Activated CD4-positive, alpha-beta T cell treated with anti-CD3 and anti-CD28 coated beads for 36 hours (primary cell): Measurements from ENCODE around the gene TOR2A. TPM values are rescaled to one million over a fixed set of nuclear protein-coding genes. Genes with fewer than 3 reads are reported as not detected.

Experiments
- ATAC-seq: fragments of 200-7000 bp; cut with Tn5 transposase; one replicate; pipeline ENCODE4 v1.10.0; 2021; ENCODE audit warnings: mild to moderate bottlenecking, moderate library complexity
- CTCF ChIA-PET: fragments of 350-600 bp; sonication (Branson Sonifier 250); formaldehyde crosslinking; loops from one replicate; lab custom pipeline; 2021; ENCODE audit warnings: antibody characterized with exemption; lab: Charles Lee
- POLR2A ChIA-PET: fragments of 350-600 bp; sonication (Branson Sonifier 250); formaldehyde crosslinking; loops from one replicate; lab custom pipeline; 2021; ENCODE audit warnings: antibody characterized with exemption, inconsistent platforms; lab: Charles Lee
- DNase-seq: peaks from one replicate; pipeline ENCODE4 v3.0.0-alpha.2; 2020
- H3K27ac Mint-ChIP-seq: one replicate; pipeline ENCODE4 v1.8.0; 2021; ENCODE audit warnings: mixed read lengths
- H3K27me3 Mint-ChIP-seq: one replicate; pipeline ENCODE4 v1.8.0; 2021; ENCODE audit warnings: mixed read lengths
- H3K36me3 Mint-ChIP-seq: one replicate; pipeline ENCODE4 v1.8.0; 2021; ENCODE audit warnings: low read depth, mixed read lengths
- H3K4me1 Mint-ChIP-seq: one replicate; pipeline ENCODE4 v1.8.0; 2021; ENCODE audit warnings: mixed read lengths
- H3K4me3 Mint-ChIP-seq: one replicate; pipeline ENCODE4 v1.8.0; 2021; ENCODE audit warnings: mild to moderate bottlenecking, moderate library complexity, mixed read lengths
- H3K9me3 Mint-ChIP-seq: one replicate; pipeline ENCODE4 v1.8.0; 2021; ENCODE audit warnings: low read depth, mixed read lengths
- intact Hi-C, 2 experiments: fragments of 100-400 bp; cut with DNase I in 1 of 2; cut with micrococcal nuclease in 1 of 2; formaldehyde crosslinking; loops; one replicate each; pipeline versions ENCODE4 v1.14.2 to v1.15.1; 2022 to 2024; cut with DNase I, micrococcal nuclease
- total RNA-seq, 2 experiments: library from RNA; stranded (reverse); gene quantifications; one replicate each; pipeline ENCODE4 v1.2.3, GENCODE V29; 2021

The TOR2A gene
- total RNA-seq, 2 experiments from 2014 or later, result 11.3 to 14.0 TPM

- no peaks in the 10 kb centered on the region for H3K36me3 Mint-ChIP-seq
Observed at GRCh38 chr9:127717766-127718165, 17.3 kb downstream of the TOR2A start.

GRCh38 chr9:127716412-127716811 is 18.7 kb downstream of the TOR2A start:
- POLR2A ChIA-PET, result interaction anchor here (1.0 to 1.2 kb wide), 2 partner anchors 19 to 77 kb away, joined by 3 to 6 read pairs; partner anchors contain the start of gene TOR2A
- CTCF ChIA-PET, result interaction anchor here (0.7 to 2.6 kb wide), 4 partner anchors 19 to 203 kb away, joined by 3 to 14 read pairs (median 4); partner anchors contain the start of genes CDK9, ENG and TOR2A
- intact Hi-C loops, result loop anchor here (5.0 kb wide), 3 partner anchors 214 to 799 kb away; partner anchors contain the start of genes COQ4 (in 1 of the 2) and TRUB2 (in 1 of the 2)
- Mint-ChIP-seq H3K4me1 (peaks cover 23% of the 10 kb centered on the region), H3K9me3 (no peaks in the 10 kb centered on the region), H3K36me3 (peaks cover 3% of the 10 kb centered on the region), H3K4me3 (peak overlapping the region; percentile 92), H3K27ac (peak overlapping the region; percentile 97), H3K27me3 (no peaks in the 10 kb centered on the region)
- ATAC-seq (no peak), DNase-seq (no peak)

More at GRCh38 chr9:127717766-127718165, 17.3 kb downstream of the TOR2A start:
- ChIA-PET CTCF (interaction anchor here (0.6 to 1.1 kb wide), 4 partner anchors 11 to 139 kb away, joined by 3 to 4 read pairs (median 3); no protein-coding TSS in a partner anchor), POLR2A (no interaction called here)
- H3K9me3 Mint-ChIP-seq, result no peaks in the 10 kb centered on the region
- H3K27me3 Mint-ChIP-seq, result no peaks in the 10 kb centered on the region
- H3K27ac Mint-ChIP-seq, result no peak overlapping the region
- intact Hi-C loops, result loop anchor here (5.0 kb wide), 3 partner anchors 215 to 800 kb away; partner anchors contain the start of genes COQ4 (in 1 of the 2) and TRUB2 (in 1 of the 2)
- peaks cover 20% of the 10 kb centered on the region for H3K4me1 Mint-ChIP-seq
- no peak for DNase-seq
- ATAC-seq, result no peak
- H3K4me3 Mint-ChIP-seq, result no peak overlapping the region

- Mint-ChIP-seq H3K9me3 (no peaks in the 10 kb centered on the region), H3K27me3 (no peaks in the 10 kb centered on the region), H3K36me3 (peaks cover 3% of the 10 kb centered on the region), H3K27ac (peak within 1 kb of the TSS; percentile 97), H3K4me3 (peak within 1 kb of the TSS; percentile 92), H3K4me1 (peaks cover 25% of the 10 kb centered on the region)
- ChIA-PET POLR2A (interaction anchor here (0.5 to 1.3 kb wide), 4 partner anchors 19 to 264 kb away, joined by 3 to 6 read pairs (median 3); partner anchors contain the start of genes LRSAM1 and TOR2A), CTCF (interaction anchor here (0.7 to 2.6 kb wide), 5 partner anchors 19 to 389 kb away, joined by 3 to 14 read pairs (median 4); partner anchors contain the start of genes CDK9 and TOR2A)
- intact Hi-C loops, result loop anchor here (1.0 to 5.0 kb wide), 15 partner anchors 16 to 798 kb away; partner anchors contain the start of genes TOR2A (in 2 of the 2), COQ4 (in 1 of the 2), FPGS (in 1 of the 2) and LRSAM1 (in 1 of the 2)
- peak; percentile 97 for ATAC-seq
- peak; percentile 99 for DNase-seq
Observed at GRCh38 chr9:127715470-127716337, 19.4 kb downstream of the TOR2A start, which contains the start of the genes PTRH1 and TTC16. Gene PTRH1 (minus strand): TSS chr9:127715663. CDS start chr9:127715639, 24 bp downstream. Gene TTC16 (plus strand): TSS chr9:127716079. CDS start chr9:127716146, 67 bp downstream.

- CTCF ChIA-PET, result interaction anchor here (1.1 to 2.6 kb wide), 4 partner anchors 20 to 206 kb away, joined by 3 to 14 read pairs (median 4); partner anchors contain the start of gene TOR2A
Observed at GRCh38 chr9:127714951-127715469, 20.1 kb downstream of the TOR2A start.

GRCh38 chr9:127714020-127714750 is 20.9 kb downstream of the TOR2A start:
- Mint-ChIP-seq H3K4me1 (peaks cover 17% of the 10 kb centered on the region), H3K9me3 (no peaks in the 10 kb centered on the region), H3K27ac (peak overlapping the region; percentile 25), H3K36me3 (peaks cover 3% of the 10 kb centered on the region), H3K4me3 (peak overlapping the region; percentile 92), H3K27me3 (no peaks in the 10 kb centered on the region)
- ChIA-PET POLR2A (interaction anchor here (1.3 kb wide), 1 partner anchor 262 kb away, joined by 3 read pairs; the partner anchor contains the start of gene LRSAM1), CTCF (interaction anchor here (1.1 to 1.6 kb wide), 3 partner anchors 10 to 207 kb away, joined by 4 read pairs; no protein-coding TSS in a partner anchor)
- intact Hi-C loops, result no loop called here
- DNase-seq, result no peak
- ATAC-seq, result no peak

More at GRCh38 chr9:127714951-127715469, 20.1 kb downstream of the TOR2A start:
- Mint-ChIP-seq H3K27me3 (no peaks in the 10 kb centered on the region), H3K4me1 (peaks cover 22% of the 10 kb centered on the region), H3K36me3 (peaks cover 3% of the 10 kb centered on the region), H3K4me3 (peak overlapping the region; percentile 92), H3K27ac (peak overlapping the region; percentile 97), H3K9me3 (no peaks in the 10 kb centered on the region)
- intact Hi-C loops, result loop anchor here (1.0 to 5.0 kb wide), 15 partner anchors 16 to 798 kb away; partner anchors contain the start of genes TOR2A (in 2 of the 2), COQ4 (in 1 of the 2), FPGS (in 1 of the 2) and LRSAM1 (in 1 of the 2)
- POLR2A ChIA-PET, result interaction anchor here (1.2 to 1.3 kb wide), 2 partner anchors 20 to 263 kb away, joined by 3 to 6 read pairs; partner anchors contain the start of genes LRSAM1 and TOR2A
- ATAC-seq (peak; percentile 13), DNase-seq (peak; percentile 36)

GRCh38 chr9:127712867-127713266 is 22.2 kb downstream of the TOR2A start:
- ATAC-seq, result no peak
- ChIA-PET POLR2A (no interaction called here), CTCF (interaction anchor here (0.7 to 1.6 kb wide), 2 partner anchors 8 to 176 kb away, joined by 4 read pairs; no protein-coding TSS in a partner anchor)
- no peaks in the 10 kb centered on the region for H3K27me3 Mint-ChIP-seq
- intact Hi-C loops, result no loop called here
- H3K36me3 Mint-ChIP-seq, result peaks cover 5% of the 10 kb centered on the region
- no peaks in the 10 kb centered on the region for H3K9me3 Mint-ChIP-seq
- H3K27ac Mint-ChIP-seq, result no peak overlapping the region
- H3K4me1 Mint-ChIP-seq, result peaks cover 17% of the 10 kb centered on the region
- H3K4me3 Mint-ChIP-seq, result no peak overlapping the region
- no peak for DNase-seq

GRCh38 chr9:127712371-127712770 is 22.7 kb downstream of the TOR2A start:
- intact Hi-C loops, result no loop called here
- H3K4me3 Mint-ChIP-seq, result no peak overlapping the region

GRCh38 chr9:127711831-127712274 is 23.2 kb downstream of the TOR2A start:
- Mint-ChIP-seq H3K9me3 (no peaks in the 10 kb centered on the region), H3K27me3 (no peaks in the 10 kb centered on the region), H3K4me1 (peaks cover 22% of the 10 kb centered on the region), H3K36me3 (peaks cover 5% of the 10 kb centered on the region), H3K4me3 (no peak overlapping the region), H3K27ac (no peak overlapping the region)
- ATAC-seq, result no peak
- POLR2A ChIA-PET, result interaction anchor here (0.6 to 0.7 kb wide), 2 partner anchors 146 to 1973 kb away, joined by 3 to 6 read pairs; no protein-coding TSS in a partner anchor
- no peak for DNase-seq
- intact Hi-C loops, result no loop called here
- CTCF ChIA-PET, result interaction anchor here (0.8 kb wide), 1 partner anchor 21 kb away, joined by 4 read pairs; no protein-coding TSS in a partner anchor

More at GRCh38 chr9:127712371-127712770, 22.7 kb downstream of the TOR2A start:
- Mint-ChIP-seq H3K36me3 (peaks cover 5% of the 10 kb centered on the region), H3K27ac (no peak overlapping the region), H3K4me1 (peaks cover 22% of the 10 kb centered on the region), H3K9me3 (no peaks in the 10 kb centered on the region), H3K27me3 (no peaks in the 10 kb centered on the region)
- ChIA-PET CTCF (interaction anchor here (0.8 to 1.6 kb wide), 2 partner anchors 8 to 21 kb away, joined by 4 read pairs; no protein-coding TSS in a partner anchor), POLR2A (interaction anchor here (0.6 kb wide), 1 partner anchor 1973 kb away, joined by 6 read pairs; no protein-coding TSS in a partner anchor)
- no peak for DNase-seq
- no peak for ATAC-seq

- no peak overlapping the region for H3K27ac Mint-ChIP-seq
- no peak for ATAC-seq
- H3K36me3 Mint-ChIP-seq, result peaks cover 5% of the 10 kb centered on the region
- CTCF ChIA-PET, result no interaction called here
- intact Hi-C loops, result no loop called here
- peaks cover 23% of the 10 kb centered on the region for H3K4me1 Mint-ChIP-seq
- POLR2A ChIA-PET, result interaction anchor here (0.7 kb wide), 1 partner anchor 145 kb away, joined by 3 read pairs; no protein-coding TSS in a partner anchor
- DNase-seq, result no peak
- no peak overlapping the region for H3K4me3 Mint-ChIP-seq
- H3K9me3 Mint-ChIP-seq, result no peaks in the 10 kb centered on the region
- no peaks in the 10 kb centered on the region for H3K27me3 Mint-ChIP-seq
Observed at GRCh38 chr9:127711226-127711701, 23.8 kb downstream of the TOR2A start.
